Neural progenitor cell (in vitro differentiated cells): ENCODE measurements around the gene GABARAPL1. TPM values are rescaled to one million over a fixed set of nuclear protein-coding genes. Genes with fewer than 3 reads are reported as not detected.
"Not testable (repeated sequence)": the region's sequence is repeated elsewhere in the genome, so short reads cannot be mapped to it uniquely, and the experiment has no call there.

Experiments used
- DNase-seq: peaks from one replicate; pipeline ENCODE4 v3.0.0-alpha.2; 2016; ENCODE audit warnings: low spot score
- H2AFZ ChIP-seq: fragments of 200-600 bp; sonication (generic); replicated peaks from 2 replicates; pipeline ENCODE4 v1.6.1; 2016; ENCODE audit warnings: antibody characterized with exemption
- H3F3A ChIP-seq: fragments of 200-600 bp; sonication (generic); 2 replicates; pipeline ENCODE4 v1.6.1; 2016; ENCODE audit warnings: antibody characterized with exemption, low read depth
- H3K27ac ChIP-seq: fragments of 200-600 bp; sonication (generic); 2 replicates; pipeline ENCODE4 v1.5.1; 2016; ENCODE audit warnings: mild to moderate bottlenecking
- H3K27me3 ChIP-seq: fragments of 200-600 bp; sonication (generic); 2 replicates; pipeline ENCODE4 v1.6.1; 2016; ENCODE audit warnings: mild to moderate bottlenecking, moderate library complexity
- H3K36me3 ChIP-seq: fragments of 200-600 bp; sonication (generic); 2 replicates; pipeline ENCODE4 v1.5.1; 2016
- H3K4me1 ChIP-seq: fragments of 200-600 bp; sonication (generic); 2 replicates; pipeline ENCODE4 v1.6.1; 2016; ENCODE audit warnings: mixed run types
- H3K4me2 ChIP-seq: fragments of 200-600 bp; sonication (generic); 2 replicates; pipeline ENCODE4 v1.6.1; 2016
- H3K4me3 ChIP-seq: fragments of 200-600 bp; sonication (generic); 2 replicates; pipeline ENCODE4 v1.5.1; 2016
- H3K79me2 ChIP-seq: fragments of 200-600 bp; sonication (generic); 2 replicates; pipeline ENCODE4 v1.6.1; 2016; ENCODE audit warnings: low read depth
- H3K9ac ChIP-seq: fragments of 200-600 bp; sonication (generic); 2 replicates; pipeline ENCODE4 v1.6.1; 2016
- H3K9me3 ChIP-seq: fragments of 200-600 bp; sonication (generic); 2 replicates; pipeline ENCODE4 v1.5.1; 2016; ENCODE audit warnings: low read depth
- H4K20me1 ChIP-seq: fragments of 200-600 bp; sonication (generic); 2 replicates; pipeline ENCODE4 v1.6.1; 2016; ENCODE audit warnings: low read depth
- H3K27ac Mint-ChIP-seq: 3 replicates; pipeline ENCODE4 v1.8.0; 2021; ENCODE audit warnings: mixed read lengths
- H3K27me3 Mint-ChIP-seq: 2 replicates; pipeline ENCODE4 v1.8.0; 2022; ENCODE audit warnings: low read depth, mild to moderate bottlenecking, inconsistent platforms, moderate library complexity, mixed read lengths; ENCODE audit not compliant: insufficient read depth
- H3K36me3 Mint-ChIP-seq: 3 replicates; pipeline ENCODE4 v1.8.0; 2021; ENCODE audit warnings: mixed read lengths
- H3K4me1 Mint-ChIP-seq: 3 replicates; pipeline ENCODE4 v1.8.0; 2021; ENCODE audit warnings: mixed read lengths
- H3K4me3 Mint-ChIP-seq: 3 replicates; pipeline ENCODE4 v1.8.0; 2021; ENCODE audit warnings: mild to moderate bottlenecking, moderate library complexity, mixed read lengths
- H3K9me3 Mint-ChIP-seq: 3 replicates; pipeline ENCODE4 v1.8.0; 2020; ENCODE audit warnings: mixed read lengths
- EZH2 ChIP-seq: fragments of 200-600 bp; sonication (generic); IDR thresholded peaks from 2 replicates; pipeline ENCODE4 v1.6.1; 2017; ENCODE audit warnings: antibody characterized with exemption, mild to moderate bottlenecking, moderate library complexity
- EZH2phosphoT487 ChIP-seq: fragments of 200-600 bp; sonication (generic); IDR thresholded peaks from 2 replicates; pipeline ENCODE4 v1.6.1; 2017; ENCODE audit warnings: antibody characterized with exemption
- total RNA-seq: library from RNA; depleted of rRNA; stranded (reverse); fragments of >200 nt; gene quantifications from 2 replicates; pipeline ENCODE4 v1.2.3, GENCODE V29; 2015; ENCODE audit warnings: low replicate concordance
- TF ChIP-seq, protein P1 (sequence below): fragments of 200-600 bp; sonication (generic); IDR thresholded peaks from 2 replicates; pipeline ENCODE4 v1.5.1; 2017; ENCODE audit warnings: antibody characterized with exemption, mild to moderate bottlenecking

GABARAPL1 gene
- total RNA-seq, 1 donor from 2014 or later: 38.9 TPM

- Mint-ChIP-seq H3K4me3 (no peak overlapping the region), H3K27me3 (peaks cover 9% of the 10 kb centered on the region), H3K9me3 (no peaks in the 10 kb centered on the region), H3K36me3 (peaks cover 3% of the 10 kb centered on the region), H3K4me1 (peaks cover 16% of the 10 kb centered on the region), H3K27ac (no peak overlapping the region)
- Histone ChIP-seq H3K4me1 (peaks cover 7% of the 10 kb centered on the region), H2AFZ (no peak overlapping the region), H3K4me2 (no peak overlapping the region), H3K9me3 (no peaks in the 10 kb centered on the region), H3K27me3 (no peaks in the 10 kb centered on the region), H3K27ac (no peak overlapping the region), H3K36me3 (no peaks in the 10 kb centered on the region), H3K9ac (no peak overlapping the region), H4K20me1 (peaks cover 18% of the 10 kb centered on the region), H3K79me2 (peaks cover 28% of the 10 kb centered on the region), H3F3A (peaks cover 30% of the 10 kb centered on the region), H3K4me3 (no peak overlapping the region)
- DNase-seq: no peak
- TF ChIP-seq, protein P1, sequence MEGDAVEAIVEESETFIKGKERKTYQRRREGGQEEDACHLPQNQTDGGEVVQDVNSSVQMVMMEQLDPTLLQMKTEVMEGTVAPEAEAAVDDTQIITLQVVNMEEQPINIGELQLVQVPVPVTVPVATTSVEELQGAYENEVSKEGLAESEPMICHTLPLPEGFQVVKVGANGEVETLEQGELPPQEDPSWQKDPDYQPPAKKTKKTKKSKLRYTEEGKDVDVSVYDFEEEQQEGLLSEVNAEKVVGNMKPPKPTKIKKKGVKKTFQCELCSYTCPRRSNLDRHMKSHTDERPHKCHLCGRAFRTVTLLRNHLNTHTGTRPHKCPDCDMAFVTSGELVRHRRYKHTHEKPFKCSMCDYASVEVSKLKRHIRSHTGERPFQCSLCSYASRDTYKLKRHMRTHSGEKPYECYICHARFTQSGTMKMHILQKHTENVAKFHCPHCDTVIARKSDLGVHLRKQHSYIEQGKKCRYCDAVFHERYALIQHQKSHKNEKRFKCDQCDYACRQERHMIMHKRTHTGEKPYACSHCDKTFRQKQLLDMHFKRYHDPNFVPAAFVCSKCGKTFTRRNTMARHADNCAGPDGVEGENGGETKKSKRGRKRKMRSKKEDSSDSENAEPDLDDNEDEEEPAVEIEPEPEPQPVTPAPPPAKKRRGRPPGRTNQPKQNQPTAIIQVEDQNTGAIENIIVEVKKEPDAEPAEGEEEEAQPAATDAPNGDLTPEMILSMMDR: no peak
- TF ChIP-seq EZH2 (no peak), EZH2phosphoT487 (no peak)
Measured at GRCh38 chr12:10215436-10215835, 2.8 kb downstream of the GABARAPL1 start.

GRCh38 chr12:10215946-10216345, 3.3 kb downstream of the GABARAPL1 start:
- H3K4me1 ChIP-seq, H2AFZ ChIP-seq, H3K27me3 ChIP-seq, H3K36me3 Mint-ChIP-seq, H3K4me2 ChIP-seq, H3K27me3 Mint-ChIP-seq, H3K4me3 Mint-ChIP-seq, H3K9me3 Mint-ChIP-seq, H3K27ac Mint-ChIP-seq, DNase-seq, H3K9ac ChIP-seq, H3K9me3 ChIP-seq, H3K36me3 ChIP-seq, H3K4me3 ChIP-seq, H3K27ac ChIP-seq: not testable (repeated sequence)
- H3K4me1 Mint-ChIP-seq: peaks cover 16% of the 10 kb centered on the region
- H4K20me1 ChIP-seq: peaks cover 18% of the 10 kb centered on the region
- H3K79me2 ChIP-seq: peaks cover 28% of the 10 kb centered on the region
- peaks cover 30% of the 10 kb centered on the region for H3F3A ChIP-seq

GRCh38 chr12:10218021-10218420, 5.3 kb downstream of the GABARAPL1 start:
- Mint-ChIP-seq H3K27ac (no peak overlapping the region), H3K27me3 (peaks cover 6% of the 10 kb centered on the region)

GRCh38 chr12:10220398-10221077, 7.9 kb downstream of the GABARAPL1 start:
- Histone ChIP-seq H3K4me1 (no peaks in the 10 kb centered on the region), H3F3A (no peaks in the 10 kb centered on the region), H3K79me2 (peaks cover 7% of the 10 kb centered on the region), H3K4me2 (no peak overlapping the region), H3K27me3 (no peaks in the 10 kb centered on the region), H3K27ac (no peak overlapping the region), H3K9me3 (no peaks in the 10 kb centered on the region), H3K4me3 (no peak overlapping the region), H2AFZ (no peak overlapping the region), H3K9ac (no peak overlapping the region), H4K20me1 (no peaks in the 10 kb centered on the region), H3K36me3 (no peaks in the 10 kb centered on the region)
- H3K9me3 Mint-ChIP-seq: no peaks in the 10 kb centered on the region
- H3K36me3 Mint-ChIP-seq: peaks cover 40% of the 10 kb centered on the region
- H3K4me3 Mint-ChIP-seq: no peak overlapping the region
- no peak overlapping the region for H3K27ac Mint-ChIP-seq
- peaks cover 2% of the 10 kb centered on the region for H3K27me3 Mint-ChIP-seq
- no peak for DNase-seq
- TF ChIP-seq EZH2: no peak
- no peak for TF ChIP-seq EZH2phosphoT487
- TF ChIP-seq, protein P1: no peak
- H3K4me1 Mint-ChIP-seq: no peaks in the 10 kb centered on the region

More at GRCh38 chr12:10218021-10218420, 5.3 kb downstream of the GABARAPL1 start:
- DNase-seq: no peak
- no peaks in the 10 kb centered on the region for H3K9me3 ChIP-seq
- H3K9ac ChIP-seq: no peak overlapping the region
- H3K79me2 ChIP-seq: peaks cover 28% of the 10 kb centered on the region
- no peaks in the 10 kb centered on the region for H3K27me3 ChIP-seq
- no peaks in the 10 kb centered on the region for H3K36me3 ChIP-seq
- TF ChIP-seq EZH2phosphoT487 (no peak), EZH2 (no peak)
- TF ChIP-seq, protein P1: no peak
- Mint-ChIP-seq H3K4me1 (peaks cover 16% of the 10 kb centered on the region), H3K9me3 (no peaks in the 10 kb centered on the region), H3K4me3 (no peak overlapping the region), H3K36me3 (peaks cover 26% of the 10 kb centered on the region)
- no peak overlapping the region for H3K27ac ChIP-seq
- H2AFZ ChIP-seq: no peak overlapping the region
- H3F3A ChIP-seq: peaks cover 21% of the 10 kb centered on the region
- no peak overlapping the region for H3K4me2 ChIP-seq
- H4K20me1 ChIP-seq: peaks cover 18% of the 10 kb centered on the region
- no peak overlapping the region for H3K4me3 ChIP-seq
- H3K4me1 ChIP-seq: peaks cover 7% of the 10 kb centered on the region
